ENCODE measurements around the gene CEP290.

The CEP290 gene, protein sequence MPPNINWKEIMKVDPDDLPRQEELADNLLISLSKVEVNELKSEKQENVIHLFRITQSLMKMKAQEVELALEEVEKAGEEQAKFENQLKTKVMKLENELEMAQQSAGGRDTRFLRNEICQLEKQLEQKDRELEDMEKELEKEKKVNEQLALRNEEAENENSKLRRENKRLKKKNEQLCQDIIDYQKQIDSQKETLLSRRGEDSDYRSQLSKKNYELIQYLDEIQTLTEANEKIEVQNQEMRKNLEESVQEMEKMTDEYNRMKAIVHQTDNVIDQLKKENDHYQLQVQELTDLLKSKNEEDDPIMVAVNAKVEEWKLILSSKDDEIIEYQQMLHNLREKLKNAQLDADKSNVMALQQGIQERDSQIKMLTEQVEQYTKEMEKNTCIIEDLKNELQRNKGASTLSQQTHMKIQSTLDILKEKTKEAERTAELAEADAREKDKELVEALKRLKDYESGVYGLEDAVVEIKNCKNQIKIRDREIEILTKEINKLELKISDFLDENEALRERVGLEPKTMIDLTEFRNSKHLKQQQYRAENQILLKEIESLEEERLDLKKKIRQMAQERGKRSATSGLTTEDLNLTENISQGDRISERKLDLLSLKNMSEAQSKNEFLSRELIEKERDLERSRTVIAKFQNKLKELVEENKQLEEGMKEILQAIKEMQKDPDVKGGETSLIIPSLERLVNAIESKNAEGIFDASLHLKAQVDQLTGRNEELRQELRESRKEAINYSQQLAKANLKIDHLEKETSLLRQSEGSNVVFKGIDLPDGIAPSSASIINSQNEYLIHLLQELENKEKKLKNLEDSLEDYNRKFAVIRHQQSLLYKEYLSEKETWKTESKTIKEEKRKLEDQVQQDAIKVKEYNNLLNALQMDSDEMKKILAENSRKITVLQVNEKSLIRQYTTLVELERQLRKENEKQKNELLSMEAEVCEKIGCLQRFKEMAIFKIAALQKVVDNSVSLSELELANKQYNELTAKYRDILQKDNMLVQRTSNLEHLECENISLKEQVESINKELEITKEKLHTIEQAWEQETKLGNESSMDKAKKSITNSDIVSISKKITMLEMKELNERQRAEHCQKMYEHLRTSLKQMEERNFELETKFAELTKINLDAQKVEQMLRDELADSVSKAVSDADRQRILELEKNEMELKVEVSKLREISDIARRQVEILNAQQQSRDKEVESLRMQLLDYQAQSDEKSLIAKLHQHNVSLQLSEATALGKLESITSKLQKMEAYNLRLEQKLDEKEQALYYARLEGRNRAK (N-terminal part only)

DNA sequence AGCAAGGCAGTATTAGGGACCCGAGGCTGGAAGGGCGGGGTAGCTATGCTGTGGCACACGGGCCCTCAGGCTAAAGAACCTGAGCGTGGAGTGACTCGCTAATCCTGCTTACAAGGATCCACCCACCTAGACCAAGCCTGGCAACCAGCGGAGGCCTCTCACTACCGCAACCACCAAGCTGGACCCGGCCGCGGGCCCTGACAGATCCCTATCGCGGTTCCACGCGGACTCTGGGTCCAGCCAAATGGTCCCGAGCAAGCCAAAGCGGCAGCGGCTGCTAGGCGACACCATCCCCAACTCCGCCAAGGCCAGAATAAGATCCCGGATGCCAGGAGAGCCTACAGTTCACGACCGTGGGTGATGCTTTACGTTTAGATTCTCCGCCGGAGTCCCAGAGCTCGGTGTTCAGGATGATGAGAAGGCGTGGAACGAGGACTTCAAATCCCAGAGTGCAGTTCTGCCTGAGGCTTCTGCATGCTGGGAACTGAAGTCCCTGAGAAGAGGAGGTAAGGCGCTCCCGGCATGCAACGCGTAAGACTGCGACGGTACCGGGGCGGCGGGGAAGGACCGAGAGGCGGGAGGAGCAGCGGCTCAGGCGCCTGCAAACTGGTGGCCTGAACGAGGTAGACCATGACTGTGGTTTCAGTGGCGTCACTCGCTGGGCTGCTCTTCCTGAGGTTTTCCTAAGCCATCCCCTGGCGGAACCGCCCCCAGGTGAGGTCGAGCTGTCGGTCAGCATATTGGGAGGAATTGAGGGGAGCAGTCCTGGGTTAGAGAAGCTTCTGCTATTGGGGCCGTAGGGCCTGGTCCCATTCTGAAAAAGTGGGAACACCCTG is at the start of gene CEP290, which contains the start of gene TMTC3:
CEP290 (minus strand) TSS at position 315 of the 836 bp plus-strand sequence. CDS start 781 bp downstream, outside the sequence.
TMTC3 (plus strand) TSS at position 534 of the 836 bp plus-strand sequence. CDS start 6,009 bp downstream, outside the sequence.
- peak within 1 kb of the TSS; percentile 26; the same call in 1 of the 2 replicates for H3K27ac ChIP-seq (ENCODE audit: low read depth, low read length)
- peak within 1 kb of the TSS; percentile 87 for H3K4me2 ChIP-seq (ENCODE audit: low read depth, low read length, poor library complexity, severe bottlenecking)
- H3K9me3 ChIP-seq (ENCODE audit: insufficient read depth, low read length) = no peaks in the 10 kb centered on the region
- peak within 1 kb of the TSS; percentile 69 for H3K9ac ChIP-seq (ENCODE audit: low read length)
- H3K4me3 ChIP-seq (ENCODE audit: insufficient read depth, low read length, poor library complexity, severe bottlenecking) = peak within 1 kb of the TSS; percentile 65
- H4K20me1 ChIP-seq (ENCODE audit: low read depth, low read length) = 0 out of 2 replicates have a peak, but pooled peaks cover 6% of the 10 kb centered on the region
- H3K27me3 ChIP-seq (ENCODE audit: low read length) = no peaks in the 10 kb centered on the region
- no peak for TF ChIP-seq EZH2phosphoT487 (conservative IDR thresholded peaks at IDR 0.05; ENCODE audit: low read length)
- TF ChIP-seq, protein P1, sequence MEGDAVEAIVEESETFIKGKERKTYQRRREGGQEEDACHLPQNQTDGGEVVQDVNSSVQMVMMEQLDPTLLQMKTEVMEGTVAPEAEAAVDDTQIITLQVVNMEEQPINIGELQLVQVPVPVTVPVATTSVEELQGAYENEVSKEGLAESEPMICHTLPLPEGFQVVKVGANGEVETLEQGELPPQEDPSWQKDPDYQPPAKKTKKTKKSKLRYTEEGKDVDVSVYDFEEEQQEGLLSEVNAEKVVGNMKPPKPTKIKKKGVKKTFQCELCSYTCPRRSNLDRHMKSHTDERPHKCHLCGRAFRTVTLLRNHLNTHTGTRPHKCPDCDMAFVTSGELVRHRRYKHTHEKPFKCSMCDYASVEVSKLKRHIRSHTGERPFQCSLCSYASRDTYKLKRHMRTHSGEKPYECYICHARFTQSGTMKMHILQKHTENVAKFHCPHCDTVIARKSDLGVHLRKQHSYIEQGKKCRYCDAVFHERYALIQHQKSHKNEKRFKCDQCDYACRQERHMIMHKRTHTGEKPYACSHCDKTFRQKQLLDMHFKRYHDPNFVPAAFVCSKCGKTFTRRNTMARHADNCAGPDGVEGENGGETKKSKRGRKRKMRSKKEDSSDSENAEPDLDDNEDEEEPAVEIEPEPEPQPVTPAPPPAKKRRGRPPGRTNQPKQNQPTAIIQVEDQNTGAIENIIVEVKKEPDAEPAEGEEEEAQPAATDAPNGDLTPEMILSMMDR (IDR thresholded peaks at IDR 0.05; ENCODE audit: insufficient read depth, low read length, poor library complexity, severe bottlenecking) = no peak
- H3K9me2 ChIP-seq (replicated peaks; ENCODE audit: insufficient read depth, low read length) = no peaks in the 10 kb centered on the region
- H3F3A ChIP-seq (ENCODE audit: insufficient read depth) = no peaks in the 10 kb centered on the region
- no peaks in the 10 kb centered on the region for H3K36me3 ChIP-seq (ENCODE audit: low read length)
- H3K79me2 ChIP-seq (ENCODE audit: insufficient read depth, low read length) = peaks cover 21% of the 10 kb centered on the region
- H2AFZ ChIP-seq (ENCODE audit: low read depth, low read length, severe bottlenecking) = peak within 1 kb of the TSS; percentile 92

DNA sequence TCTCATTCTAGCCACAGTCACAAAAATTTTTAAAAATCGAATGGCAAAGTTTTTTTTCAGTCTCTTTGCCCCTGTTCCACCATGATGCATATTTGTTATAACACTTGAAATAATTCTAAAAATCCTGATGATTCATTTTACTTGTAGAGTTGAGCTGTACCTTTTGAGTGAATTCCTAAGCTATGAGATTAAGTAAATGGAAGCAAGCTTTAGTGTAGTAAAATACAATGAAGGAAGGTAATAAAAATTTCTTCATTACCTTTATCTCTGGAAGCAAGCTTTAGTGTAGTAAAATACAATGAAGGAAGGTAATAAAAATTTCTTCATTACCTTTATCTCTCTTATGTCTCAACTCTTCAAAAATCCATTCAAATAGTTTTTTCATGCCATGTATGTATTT is 46.3 kb upstream of the CEP290 start:
- H3K9me3 ChIP-seq (ENCODE audit: insufficient read depth, low read length) = no peaks in the 10 kb centered on the region
- no peaks in the 10 kb centered on the region; the same call in 1 of the 2 replicates for H3K36me3 ChIP-seq (ENCODE audit: low read length)
- no peaks in the 10 kb centered on the region for H3K79me2 ChIP-seq (ENCODE audit: insufficient read depth, low read length)
- no peaks in the 10 kb centered on the region for H3K9me2 ChIP-seq (replicated peaks; ENCODE audit: insufficient read depth, low read length)
- H3K9ac ChIP-seq (ENCODE audit: low read length) = no peak overlapping the region
- TF ChIP-seq EZH2phosphoT487 (conservative IDR thresholded peaks at IDR 0.05; ENCODE audit: low read length) = no peak
- TF ChIP-seq, protein P1 (IDR thresholded peaks at IDR 0.05; ENCODE audit: insufficient read depth, low read length, poor library complexity, severe bottlenecking) = no peak
- H3K27ac ChIP-seq (ENCODE audit: low read depth, low read length) = no peak overlapping the region
- H3K4me3 ChIP-seq (ENCODE audit: insufficient read depth, low read length, poor library complexity, severe bottlenecking) = no peak overlapping the region
- no peaks in the 10 kb centered on the region for H4K20me1 ChIP-seq (ENCODE audit: low read depth, low read length)
- no peak overlapping the region for H2AFZ ChIP-seq (ENCODE audit: low read depth, low read length, severe bottlenecking)
- H3F3A ChIP-seq (ENCODE audit: insufficient read depth) = no peaks in the 10 kb centered on the region
- H3K4me2 ChIP-seq (ENCODE audit: low read depth, low read length, poor library complexity, severe bottlenecking) = no peak overlapping the region
- H3K27me3 ChIP-seq (ENCODE audit: low read length) = no peaks in the 10 kb centered on the region

DNA sequence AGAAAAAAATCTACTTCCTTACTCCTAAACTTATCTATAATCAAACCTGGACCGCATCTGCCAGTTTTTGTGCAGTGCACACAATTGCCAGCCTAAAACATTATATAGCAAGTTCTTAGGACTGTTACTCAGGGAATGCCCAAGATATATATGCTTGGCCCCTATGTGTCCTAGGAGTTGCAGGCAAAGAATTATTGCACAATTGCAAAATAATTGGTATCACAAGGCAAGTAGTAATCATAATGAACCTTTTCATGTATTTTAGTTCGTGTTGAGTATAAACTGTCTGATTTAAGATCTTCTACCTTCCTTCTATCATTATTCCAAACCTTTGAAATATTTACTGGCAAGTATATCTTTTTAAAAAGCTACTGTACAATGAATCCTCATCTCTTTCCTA is 45.7 kb upstream of the CEP290 start:
- Histone ChIP-seq H3K9me3 (ENCODE audit: insufficient read depth, low read length) (no peaks in the 10 kb centered on the region), H3F3A (ENCODE audit: insufficient read depth) (no peaks in the 10 kb centered on the region), H3K27me3 (ENCODE audit: low read length) (no peaks in the 10 kb centered on the region), H3K9me2 (replicated peaks; ENCODE audit: insufficient read depth, low read length) (no peaks in the 10 kb centered on the region), H3K36me3 (ENCODE audit: low read length) (no peaks in the 10 kb centered on the region; the same call in 1 of the 2 replicates), H3K4me2 (ENCODE audit: low read depth, low read length, poor library complexity, severe bottlenecking) (no peak overlapping the region), H3K27ac (ENCODE audit: low read depth, low read length) (no peak overlapping the region), H4K20me1 (ENCODE audit: low read depth, low read length) (no peaks in the 10 kb centered on the region), H3K9ac (ENCODE audit: low read length) (no peak overlapping the region), H2AFZ (ENCODE audit: low read depth, low read length, severe bottlenecking) (no peak overlapping the region), H3K79me2 (ENCODE audit: insufficient read depth, low read length) (no peaks in the 10 kb centered on the region), H3K4me3 (ENCODE audit: insufficient read depth, low read length, poor library complexity, severe bottlenecking) (no peak overlapping the region)
- TF ChIP-seq, protein P1 (IDR thresholded peaks at IDR 0.05; ENCODE audit: insufficient read depth, low read length, poor library complexity, severe bottlenecking) = no peak
- no peak for TF ChIP-seq EZH2phosphoT487 (conservative IDR thresholded peaks at IDR 0.05; ENCODE audit: low read length)
